NT2/D1 (cell line): ENCODE measurements around the gene FGF10.

Experiments used
- SUZ12 ChIP-seq: IDR thresholded peaks from 2 replicates; pipeline ENCODE4 v1.6.1; 2011; ENCODE audit not compliant: insufficient read length, insufficient read depth; ENCODE audit errors: extremely low read depth
- YY1 ChIP-seq: IDR thresholded peaks from 2 replicates; pipeline ENCODE4 v1.6.1; 2011; ENCODE audit not compliant: insufficient read length, insufficient read depth

DNA sequence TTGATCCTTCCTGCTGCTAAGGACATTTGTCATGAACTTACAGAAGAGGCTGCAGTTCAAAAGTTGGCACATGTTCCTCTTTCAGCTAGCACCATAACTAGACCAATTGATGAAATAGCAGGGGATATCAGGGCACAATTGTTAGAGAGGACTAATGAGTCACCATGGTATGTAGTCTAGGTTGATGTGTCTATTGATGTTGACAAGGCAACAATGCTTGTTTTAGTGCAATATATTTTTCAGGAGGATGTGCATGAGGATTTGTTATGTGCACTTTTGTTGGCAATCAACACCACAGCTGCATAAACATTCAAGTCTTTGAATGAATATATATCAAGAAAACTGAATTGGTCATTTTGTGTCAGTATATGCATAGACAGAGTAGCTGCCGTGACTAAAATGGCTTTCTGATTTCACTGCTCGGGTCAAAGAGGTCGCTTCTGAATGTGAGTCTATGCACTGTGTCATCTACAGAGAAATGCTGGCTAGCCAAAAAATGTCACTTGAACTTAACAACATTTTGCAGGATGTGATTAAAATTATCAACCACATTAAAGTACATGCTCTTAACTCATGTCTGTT is 68.0 kb downstream of the FGF10 start:
- TF ChIP-seq YY1 (no peak), SUZ12 (no peak)
